HCT116 (cell line): ENCODE measurements around the gene NFIC. TPM values are rescaled to one million over a fixed set of nuclear protein-coding genes. Genes with fewer than 3 reads are reported as not detected.
"Not testable (repeated sequence)": the region's sequence is repeated elsewhere in the genome, so short reads cannot be mapped to it uniquely, and the experiment has no call there.

ENCODE experiments used
- ATAC-seq: fragments of 200-7000 bp; cut with Tn5 transposase; 2 replicates; pipeline ENCODE4 v1.9.1; 2020; ENCODE audit warnings: mild to moderate bottlenecking, moderate library complexity
- BruUV-seq: library from RNA; stranded (reverse); fragments of 400-500 nt; replicated peaks from 2 replicates; lab custom pipeline; 2021; lab: Mats Ljungman, UMichigan
- CTCF ChIA-PET: fragments of 300-600 bp; sonication (Branson Sonifier 250); formaldehyde crosslinking; loops from one replicate; lab custom pipeline; 2021; ENCODE audit warnings: antibody characterized with exemption; lab: Charles Lee
- POLR2A ChIA-PET: fragments of 300-600, 350-600 bp; sonication (Branson Sonifier 250); formaldehyde crosslinking; loops from one replicate; lab custom pipeline; 2021; ENCODE audit warnings: antibody characterized with exemption; lab: Charles Lee
- RAD21 ChIA-PET, 2 experiments: fragments of 300-600 bp; sonication (Branson Sonifier 250); formaldehyde crosslinking; loops; one replicate each; lab custom pipeline; 2023; ENCODE audit warnings: low total read pairs in 2 of 2; ENCODE audit not compliant: uncharacterized antibody in 2 of 2, unreplicated experiment in 2 of 2, low non-redundant PET in 1 of 2; lab: Charles Lee
- DNase-seq: peaks from one replicate; pipeline ENCODE4 v3.0.0-alpha.2; 2010; ENCODE audit warnings: low read depth, low spot score
- H2AFZ ChIP-seq: fragments of 200-600 bp; shearing (Covaris generic), sonication (generic); 2 replicates; pipeline ENCODE4 v1.6.1; 2017; ENCODE audit warnings: low read depth, mixed run types, mixed read lengths, antibody characterized with exemption, low read length; ENCODE audit not compliant: poor library complexity, severe bottlenecking
- H3K27ac ChIP-seq: 2 replicates; pipeline ENCODE4 v1.5.1; 2012; ENCODE audit warnings: low read depth, low read length
- H3K27me3 ChIP-seq: fragments of 200-600 bp; sonication (generic); 2 replicates; pipeline ENCODE4 v1.6.1; 2016; ENCODE audit warnings: mixed run types, low read length, mixed read lengths; ENCODE audit not compliant: insufficient read depth
- H3K36me3 ChIP-seq, 2 experiments: fragments of 200-500 bp in 1 of 2; fragments of 200-600 bp in 1 of 2; sonication (Bioruptor generic) in 1 of 2; sonication (generic) in 1 of 2; 2 replicates each; pipeline versions ENCODE4 v1.5.1 to v1.6.1; 2014 to 2016; ENCODE audit warnings: low read length in 2 of 2, inconsistent platforms in 1 of 2, mixed read lengths in 1 of 2, mixed run types in 1 of 2; ENCODE audit not compliant: insufficient read depth in 2 of 2, control insufficient read depth in 1 of 2
- H3K4me1 ChIP-seq, 2 experiments: fragments of 200-600 bp in 1 of 2; sonication (generic) in 1 of 2; 2 replicates each; pipeline versions ENCODE4 v1.5.1 to v1.6.1; 2012 to 2017; ENCODE audit warnings: low read length in 2 of 2, inconsistent platforms in 1 of 2, mild to moderate bottlenecking in 1 of 2, mixed read lengths in 1 of 2, mixed run types in 1 of 2, moderate library complexity in 1 of 2; ENCODE audit not compliant: insufficient read depth in 2 of 2, control insufficient read depth in 1 of 2
- H3K4me2 ChIP-seq: fragments of 200-600 bp; sonication (generic); 2 replicates; pipeline ENCODE4 v1.6.1; 2017; ENCODE audit warnings: mixed run types, low read length, mixed read lengths
- H3K4me3 ChIP-seq, 2 experiments: fragments of 200-600 bp in 1 of 2; sonication (generic) in 1 of 2; replicated peaks in 1 of 2; 2 replicates each; pipeline ENCODE4 v1.5.1; 2011 to 2016; ENCODE audit warnings: low read length in 2 of 2, control low read depth in 1 of 2, low read depth in 1 of 2, mild to moderate bottlenecking in 1 of 2, mixed read lengths in 1 of 2, mixed run types in 1 of 2
- H3K79me2 ChIP-seq: fragments of 200-600 bp; sonication (generic); 2 replicates; pipeline ENCODE4 v1.6.1; 2017; ENCODE audit warnings: mild to moderate bottlenecking, mixed run types, low read length, moderate library complexity, mixed read lengths; ENCODE audit not compliant: insufficient read depth
- H3K9ac ChIP-seq: fragments of 200-600 bp; sonication (generic); 2 replicates; pipeline ENCODE4 v1.6.1; 2016; ENCODE audit warnings: low read length, mixed read lengths
- H3K9me2 ChIP-seq: fragments of 200-600 bp; sonication (generic), shearing (Covaris generic); 2 replicates; pipeline ENCODE4 v1.6.1; 2017; ENCODE audit warnings: mixed run types, mild to moderate bottlenecking, moderate library complexity; ENCODE audit not compliant: insufficient read depth
- H3K9me3 ChIP-seq, 2 experiments: fragments of 200-500 bp in 1 of 2; fragments of 200-600 bp in 1 of 2; sonication (Bioruptor generic) in 1 of 2; sonication (generic) in 1 of 2; 2 replicates each; pipeline ENCODE4 v1.6.1; 2014 to 2017; ENCODE audit warnings: low read length in 2 of 2, mixed read lengths in 2 of 2, inconsistent platforms in 1 of 2, low read depth in 1 of 2, mild to moderate bottlenecking in 1 of 2, mixed run types in 1 of 2, moderate library complexity in 1 of 2; ENCODE audit not compliant: control insufficient read depth in 1 of 2, insufficient read depth in 1 of 2
- H4K20me1 ChIP-seq: fragments of 200-600 bp; sonication (generic), shearing (Covaris generic); 2 replicates; pipeline ENCODE4 v1.6.1; 2017; ENCODE audit warnings: mixed run types, mild to moderate bottlenecking, moderate library complexity; ENCODE audit not compliant: insufficient read depth
- CBX3 ChIP-seq: IDR thresholded peaks from 2 replicates; pipeline ENCODE4 v1.6.1; 2012; ENCODE audit warnings: low read depth
- CEBPB ChIP-seq: IDR thresholded peaks from 2 replicates; pipeline ENCODE4 v1.6.1; 2012; ENCODE audit warnings: low read depth
- EZH2 ChIP-seq: fragments of 200-600 bp; sonication (generic); IDR thresholded peaks from 2 replicates; pipeline ENCODE4 v1.6.1; 2017; ENCODE audit warnings: antibody characterized with exemption, mixed run types
- EZH2phosphoT487 ChIP-seq: fragments of 200-600 bp; IDR thresholded peaks from 2 replicates; pipeline ENCODE4 v1.6.1; 2018; ENCODE audit warnings: antibody characterized with exemption, borderline replicate concordance
- FOSL1 ChIP-seq: IDR thresholded peaks from 2 replicates; pipeline ENCODE4 v1.6.1; 2012; ENCODE audit warnings: low read depth
- MAX ChIP-seq: IDR thresholded peaks from 2 replicates; pipeline ENCODE4 v1.6.1; 2012
- POLR2AphosphoS5 ChIP-seq: IDR thresholded peaks from 2 replicates; pipeline ENCODE4 v1.6.1; 2011; ENCODE audit warnings: mild to moderate bottlenecking, low read depth, low read length, moderate library complexity
- RAD21 ChIP-seq: IDR thresholded peaks from 2 replicates; pipeline ENCODE4 v1.6.1; 2012; ENCODE audit warnings: low read depth, mild to moderate bottlenecking
- REST ChIP-seq: IDR thresholded peaks from 2 replicates; pipeline ENCODE4 v1.6.1; 2012; ENCODE audit warnings: low read depth
- SIN3A ChIP-seq: IDR thresholded peaks from 2 replicates; pipeline ENCODE4 v1.6.1; 2012; ENCODE audit warnings: low read depth
- SP1 ChIP-seq: IDR thresholded peaks from 2 replicates; pipeline ENCODE4 v1.6.1; 2012; ENCODE audit warnings: low read depth
- TCF7L2 ChIP-seq: IDR thresholded peaks from 2 replicates; pipeline ENCODE4 v1.7.0; 2011; ENCODE audit warnings: borderline replicate concordance, inconsistent platforms; ENCODE audit not compliant: insufficient read depth, insufficient read length; ENCODE audit errors: extremely low read depth
- intact Hi-C: fragments of 100-400 bp; cut with micrococcal nuclease; formaldehyde crosslinking; loops from 2 replicates; pipeline ENCODE4 v1.10.0; 2022
- total RNA-seq: library from RNA; stranded (reverse); gene quantifications from one replicate; pipeline ENCODE4 v1.2.1, GENCODE V29; 2021; ENCODE audit not compliant: unreplicated experiment

The NFIC gene
- total RNA-seq, 1 experiment from 2014 or later = 116 TPM

- H4K20me1 ChIP-seq, RAD21 ChIA-PET, ATAC-seq, POLR2A ChIA-PET, H3K4me3 ChIP-seq, intact Hi-C loops, H3K9me3 ChIP-seq, H3K27me3 ChIP-seq, H2AFZ ChIP-seq, DNase-seq, CTCF ChIA-PET, H3K9ac ChIP-seq, H3K9me2 ChIP-seq, BruUV-seq: not testable (repeated sequence)
- H3K4me2 ChIP-seq = peak overlapping the region; percentile 99; the same call in 1 of the 2 replicates
- peaks cover 23 to 40% of the 10 kb centered on the region in 2 experiments for H3K4me1 ChIP-seq
- peaks cover 69% of the 10 kb centered on the region for H3K79me2 ChIP-seq
- H3K36me3 ChIP-seq = peaks cover 2 to 12% of the 10 kb centered on the region in 2 experiments; a peak in 2 of 4 replicates
- peak overlapping the region; percentile 24; the same call in 1 of the 2 replicates for H3K27ac ChIP-seq
Measured at GRCh38 chr19:3508121-3508661, 141.8 kb downstream of the NFIC start.

- H3K9me2 ChIP-seq = no peaks in the 10 kb centered on the region
- H3K27me3 ChIP-seq = no peaks in the 10 kb centered on the region
- no peak for ATAC-seq
- H3K79me2 ChIP-seq = peaks cover 77% of the 10 kb centered on the region
- ChIA-PET RAD21 (no interaction called here), CTCF (no interaction called here), POLR2A (no interaction called here)
- peaks cover 2 to 12% of the 10 kb centered on the region in 2 experiments; a peak in 2 of 4 replicates for H3K36me3 ChIP-seq
- H3K4me1 ChIP-seq = peaks cover 23 to 40% of the 10 kb centered on the region in 2 experiments
- intact Hi-C loops = no loop called here
- no peaks in the 10 kb centered on the region for H3K9me3 ChIP-seq
- H3K9ac ChIP-seq = no peak overlapping the region
- H2AFZ ChIP-seq = no peak overlapping the region
- H3K27ac ChIP-seq = peak overlapping the region; percentile 24; the same call in 1 of the 2 replicates
- H3K4me3 ChIP-seq = no peak overlapping the region
- peak overlapping the region; percentile 25; the same call in 1 of the 2 replicates for H3K4me2 ChIP-seq
- no peaks in the 10 kb centered on the region for H4K20me1 ChIP-seq
- TF ChIP-seq RAD21 (no peak), CBX3 (no peak), TCF7L2 (no peak), MAX (no peak), CEBPB (no peak), REST (no peak), FOSL1 (no peak), EZH2phosphoT487 (no peak), POLR2AphosphoS5 (no peak), EZH2 (no peak), SIN3A (no peak), SP1 (no peak)
- BruUV-seq = no TSS peak
- no peak for DNase-seq
Measured at GRCh38 chr19:3508771-3509535, 142.6 kb downstream of the NFIC start.
